Calu3 (cell line): Measurements from ENCODE around the gene FKBP15. TPM values are rescaled to one million over a fixed set of nuclear protein-coding genes. Genes with fewer than 3 reads are reported as not detected.

Experiments
- BruUV-seq: library from RNA; stranded (reverse); fragments of 400-500 nt; replicated peaks from 2 replicates; lab custom pipeline; 2021; lab: Mats Ljungman, UMichigan
- CTCF ChIA-PET: fragments of 300-600 bp; sonication (Branson Sonifier 250); formaldehyde crosslinking; loops from one replicate; lab custom pipeline; 2022; ENCODE audit warnings: antibody characterized with exemption; lab: Charles Lee
- DNase-seq: peaks from one replicate; pipeline ENCODE4 v3.0.0; 2022
- H3K27ac Mint-ChIP-seq: one replicate; pipeline ENCODE4 v1.8.0; 2022; ENCODE audit warnings: mixed read lengths; ENCODE audit not compliant: unreplicated experiment
- H3K27me3 Mint-ChIP-seq: one replicate; pipeline ENCODE4 v1.8.0; 2022; ENCODE audit warnings: mixed read lengths; ENCODE audit not compliant: unreplicated experiment
- H3K36me3 Mint-ChIP-seq: one replicate; pipeline ENCODE4 v1.8.0; 2022; ENCODE audit warnings: mild to moderate bottlenecking, moderate library complexity, mixed read lengths; ENCODE audit not compliant: insufficient read depth, unreplicated experiment
- H3K4me1 Mint-ChIP-seq: one replicate; pipeline ENCODE4 v1.8.0; 2022; ENCODE audit warnings: mild to moderate bottlenecking, low read depth, mixed read lengths; ENCODE audit not compliant: unreplicated experiment
- H3K4me3 Mint-ChIP-seq: one replicate; pipeline ENCODE4 v1.8.0; 2022; ENCODE audit warnings: mild to moderate bottlenecking, low read depth, moderate library complexity, mixed read lengths; ENCODE audit not compliant: unreplicated experiment
- H3K9me3 Mint-ChIP-seq: one replicate; pipeline ENCODE4 v1.8.0; 2022; ENCODE audit warnings: low read depth, mixed read lengths; ENCODE audit not compliant: unreplicated experiment
- CTCF ChIP-seq: fragments of 200-600 bp; IDR thresholded peaks from one replicate; pipeline ENCODE4 v1.8.0; 2022; ENCODE audit warnings: antibody characterized with exemption; ENCODE audit not compliant: unreplicated experiment
- intact Hi-C: fragments of 100-400 bp; cut with micrococcal nuclease; formaldehyde crosslinking; loops from one replicate; pipeline ENCODE4 v1.10.0; 2022; ENCODE audit not compliant: unreplicated experiment
- total RNA-seq: library from RNA; stranded (reverse); gene quantifications from 2 replicates; pipeline ENCODE4 v1.2.3, GENCODE V29; 2022

The FKBP15 gene
- total RNA-seq, 1 experiment from 2014 or later: 19.2 TPM

GRCh38 chr9:113164536-113165300 lies 56.4 kb downstream of the FKBP15 start:
- no peak for DNase-seq
- no peaks in the 10 kb centered on the region for H3K4me1 Mint-ChIP-seq
- H3K36me3 Mint-ChIP-seq: peaks cover 13% of the 10 kb centered on the region
- H3K27me3 Mint-ChIP-seq: no peaks in the 10 kb centered on the region
- CTCF ChIA-PET: no interaction called here
- intact Hi-C loops: no loop called here
- no peak for TF ChIP-seq CTCF
- no peak overlapping the region for H3K27ac Mint-ChIP-seq
- H3K9me3 Mint-ChIP-seq: no peaks in the 10 kb centered on the region
- no TSS peak for BruUV-seq
- H3K4me3 Mint-ChIP-seq: no peak overlapping the region

- no peaks in the 10 kb centered on the region for H3K27me3 Mint-ChIP-seq
- no peak for TF ChIP-seq CTCF
- no TSS peak for BruUV-seq
- intact Hi-C loops: no loop called here
- CTCF ChIA-PET: interaction anchor here (1.2 kb wide), 1 partner anchor 12 kb away, joined by 3 read pairs; the partner anchor contains the start of gene SLC31A2
- no peak overlapping the region for H3K4me3 Mint-ChIP-seq
- H3K9me3 Mint-ChIP-seq: no peaks in the 10 kb centered on the region
- peaks cover 14% of the 10 kb centered on the region for H3K36me3 Mint-ChIP-seq
- H3K27ac Mint-ChIP-seq: no peak overlapping the region
- no peaks in the 10 kb centered on the region for H3K4me1 Mint-ChIP-seq
- DNase-seq: no peak
These were observed 58.1 kb downstream of the FKBP15 start for GRCh38 chr9:113163001-113163400.

GRCh38 chr9:113160571-113160970 lies 60.5 kb downstream of the FKBP15 start:
- H3K27ac Mint-ChIP-seq: no peak overlapping the region

GRCh38 chr9:113158446-113158845 lies 62.6 kb downstream of the FKBP15 start:
- TF ChIP-seq CTCF: no peak
- peaks cover 10% of the 10 kb centered on the region for H3K36me3 Mint-ChIP-seq
- no peaks in the 10 kb centered on the region for H3K4me1 Mint-ChIP-seq
- CTCF ChIA-PET: no interaction called here
- no peak overlapping the region for H3K27ac Mint-ChIP-seq
- DNase-seq: no peak
- BruUV-seq: no TSS peak
- no peaks in the 10 kb centered on the region for H3K9me3 Mint-ChIP-seq
- no peak overlapping the region for H3K4me3 Mint-ChIP-seq
- intact Hi-C loops: no loop called here
- H3K27me3 Mint-ChIP-seq: no peaks in the 10 kb centered on the region

More at GRCh38 chr9:113160571-113160970, 60.5 kb downstream of the FKBP15 start:
- CTCF ChIA-PET: interaction anchor here (1.3 kb wide), 1 partner anchor 10 kb away, joined by 3 read pairs; the partner anchor contains the start of gene SLC31A2
- no peak for TF ChIP-seq CTCF
- BruUV-seq: no TSS peak
- Mint-ChIP-seq H3K4me3 (no peak overlapping the region), H3K4me1 (no peaks in the 10 kb centered on the region), H3K27me3 (no peaks in the 10 kb centered on the region), H3K36me3 (peaks cover 10% of the 10 kb centered on the region), H3K9me3 (no peaks in the 10 kb centered on the region)
- intact Hi-C loops: no loop called here
- DNase-seq: no peak
